DMS153 treated with DMSO at 0.1 percent for 48 hours (cell line): ENCODE results near the gene CNTN5.

Experiments used
- DNase-seq: peaks from one replicate; lab custom pipeline; 2025; ENCODE audit not compliant: unreplicated experiment; lab: John Stamatoyannopoulos, UW

The CNTN5 gene

GRCh38 chr11:100294748-100295147 lies 1274.0 kb downstream of the CNTN5 start:
- DNase-seq: no peak

GRCh38 chr11:100296051-100296679 lies 1275.4 kb downstream of the CNTN5 start:
- no peak for DNase-seq

GRCh38 chr11:100297516-100297915 lies 1276.8 kb downstream of the CNTN5 start:
- no peak for DNase-seq

GRCh38 chr11:100302824-100303223 lies 1282.1 kb downstream of the CNTN5 start:
- no peak for DNase-seq

GRCh38 chr11:100303897-100304296 lies 1283.1 kb downstream of the CNTN5 start:
- DNase-seq: no peak

GRCh38 chr11:100308202-100308601 lies 1287.5 kb downstream of the CNTN5 start:
- no peak for DNase-seq

GRCh38 chr11:100315946-100316345 lies 1295.2 kb downstream of the CNTN5 start:
- no peak for DNase-seq

GRCh38 chr11:100316952-100317351 lies 1296.2 kb downstream of the CNTN5 start:
- DNase-seq: no peak

GRCh38 chr11:100319691-100320090 lies 1298.9 kb downstream of the CNTN5 start:
- DNase-seq: no peak

- peak; percentile 50 for DNase-seq
Observed at GRCh38 chr11:100328626-100329340, 1308.0 kb downstream of the CNTN5 start.

- no peak for DNase-seq
Observed at GRCh38 chr11:100329352-100329751, 1308.6 kb downstream of the CNTN5 start.

GRCh38 chr11:100336873-100337272 lies 1316.1 kb downstream of the CNTN5 start:
- no peak for DNase-seq

GRCh38 chr11:100338144-100338840 lies 1317.5 kb downstream of the CNTN5 start:
- DNase-seq: no peak

GRCh38 chr11:100340466-100341319 lies 1319.9 kb downstream of the CNTN5 start:
- peak; percentile 10 for DNase-seq

- DNase-seq: no peak
Observed at GRCh38 chr11:100353083-100353482, 1332.3 kb downstream of the CNTN5 start.

GRCh38 chr11:100354736-100355135 lies 1334.0 kb downstream of the CNTN5 start:
- DNase-seq: no peak

- peak; percentile 45 for DNase-seq
Observed at GRCh38 chr11:100356035-100356434, 1335.3 kb downstream of the CNTN5 start.

- DNase-seq: no peak
Observed at GRCh38 chr11:100359281-100359680, 1338.5 kb downstream of the CNTN5 start.

- DNase-seq: no peak
Observed at GRCh38 chr11:100367892-100368291, 1347.1 kb downstream of the CNTN5 start.

GRCh38 chr11:100383357-100383865 lies 1362.7 kb downstream of the CNTN5 start:
- DNase-seq: no peak

GRCh38 chr11:100396266-100396665 lies 1375.5 kb downstream of the CNTN5 start:
- DNase-seq: no peak
